HG03045 (cell line): ENCODE results near the gene CDCA7L.

Experiments used
- ATAC-seq: cut with Tn5 transposase; IDR thresholded peaks from one replicate; pipeline ENCODE4 v1.9.1; 2021; ENCODE audit warnings: mild to moderate bottlenecking, moderate library complexity; ENCODE audit not compliant: unreplicated experiment

CDCA7L gene

DNA sequence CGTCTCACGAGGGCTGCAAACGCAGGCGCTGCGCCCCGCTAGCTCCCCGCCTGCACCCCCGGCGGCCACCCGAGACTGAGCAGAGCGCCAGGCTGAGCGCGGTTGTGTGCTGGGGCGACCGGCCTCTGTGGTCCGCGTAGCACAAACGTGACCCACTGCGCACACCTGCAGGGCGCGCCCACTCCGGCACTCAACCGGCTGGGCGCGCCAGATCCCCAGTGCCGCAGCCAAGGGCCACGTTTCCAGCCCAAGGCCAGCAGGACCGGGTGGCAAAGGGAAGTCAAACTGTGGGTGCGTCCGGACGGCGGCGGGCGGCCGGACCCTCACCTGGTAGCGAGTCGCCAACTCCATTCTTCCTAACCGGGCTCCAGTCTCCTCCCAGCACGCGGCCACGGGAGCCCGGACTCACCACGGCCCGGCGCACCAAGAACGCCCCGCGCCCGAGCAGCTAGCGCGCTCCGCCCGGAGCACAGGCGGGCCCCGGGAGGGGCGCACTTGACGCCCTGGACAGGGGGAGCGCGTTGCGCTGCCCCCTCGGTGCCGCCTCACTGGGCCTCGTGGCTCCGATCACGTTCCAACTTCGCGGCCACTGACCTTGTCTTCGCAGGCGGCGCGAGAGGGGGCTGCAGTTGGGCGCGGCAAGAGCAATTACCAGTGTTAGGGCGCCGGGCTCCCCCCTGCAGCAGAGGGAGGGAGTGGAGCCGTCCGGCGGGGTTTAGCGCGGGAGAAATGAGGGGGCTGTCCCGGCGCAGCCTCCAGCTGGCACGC lies at the start of gene CDCA7L:
TSS of gene CDCA7L (minus strand) at position 446 of the 768 bp plus-strand sequence. CDS start at position 351, 95 bp downstream.
- peak; percentile 92 for ATAC-seq

DNA sequence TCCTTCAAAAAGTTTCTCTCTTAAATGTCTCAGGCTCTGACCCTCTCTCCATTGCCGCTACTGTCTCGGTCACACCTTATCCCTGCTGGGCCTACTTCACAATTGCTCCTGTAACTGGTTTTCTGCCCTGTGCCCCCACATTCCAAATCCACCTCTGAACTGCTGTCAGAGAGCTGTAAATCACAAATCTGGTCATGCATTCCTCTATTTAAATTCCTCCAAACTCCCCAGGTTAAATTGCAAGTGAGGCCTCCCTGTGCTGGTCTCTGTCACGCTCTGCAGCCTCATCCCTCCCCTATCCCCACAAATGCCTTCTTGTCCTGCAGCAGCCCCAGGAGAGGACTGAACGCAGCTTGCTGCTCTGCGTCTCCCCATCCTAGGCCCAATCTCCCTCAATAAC lies 40.4 kb upstream of the CDCA7L start:
- ATAC-seq: no peak

GRCh38 chr7:21984042-21984441 lies 38.3 kb upstream of the CDCA7L start:
- ATAC-seq: no peak

DNA sequence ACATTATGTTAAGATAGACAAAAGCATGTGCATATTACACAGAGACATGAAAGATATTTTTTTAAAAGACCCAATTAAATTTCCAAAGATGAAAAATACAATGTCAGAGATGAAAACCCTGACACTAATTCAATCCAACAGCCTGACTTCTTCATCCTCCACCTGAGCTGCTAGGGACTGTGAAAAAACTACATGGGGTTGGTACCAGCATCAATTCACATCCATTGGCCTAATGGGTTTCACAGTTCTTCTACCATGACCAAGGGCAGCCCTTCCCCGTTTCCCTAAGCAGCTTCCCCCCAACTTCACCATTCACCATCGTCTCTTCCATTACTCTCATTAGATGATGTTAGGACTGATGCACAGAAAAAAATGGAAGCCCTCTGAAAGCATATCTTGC lies 37.4 kb upstream of the CDCA7L start:
- ATAC-seq: no peak

DNA sequence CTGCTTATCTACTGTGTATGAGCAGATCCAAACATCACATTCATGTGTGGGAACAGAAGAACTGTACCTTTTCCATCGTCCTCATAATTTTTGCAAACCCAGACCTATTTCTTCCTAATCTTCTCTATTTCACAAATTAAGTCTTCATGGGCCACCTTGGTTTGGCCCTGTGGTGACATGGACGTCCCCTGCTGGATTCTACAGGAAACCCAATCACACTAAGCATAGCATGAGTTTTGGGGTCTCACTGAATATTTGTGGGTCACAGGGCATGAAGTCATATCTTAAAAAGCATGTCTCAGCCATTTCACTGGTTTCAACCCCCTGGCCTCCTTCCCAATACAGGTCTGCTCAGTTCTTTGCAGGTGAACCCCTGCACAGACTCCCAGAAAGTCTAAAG lies 35.8 kb upstream of the CDCA7L start:
- ATAC-seq: no peak

- ATAC-seq: no peak
These were observed 35.3 kb upstream of the CDCA7L start for GRCh38 chr7:21980926-21981500.

DNA sequence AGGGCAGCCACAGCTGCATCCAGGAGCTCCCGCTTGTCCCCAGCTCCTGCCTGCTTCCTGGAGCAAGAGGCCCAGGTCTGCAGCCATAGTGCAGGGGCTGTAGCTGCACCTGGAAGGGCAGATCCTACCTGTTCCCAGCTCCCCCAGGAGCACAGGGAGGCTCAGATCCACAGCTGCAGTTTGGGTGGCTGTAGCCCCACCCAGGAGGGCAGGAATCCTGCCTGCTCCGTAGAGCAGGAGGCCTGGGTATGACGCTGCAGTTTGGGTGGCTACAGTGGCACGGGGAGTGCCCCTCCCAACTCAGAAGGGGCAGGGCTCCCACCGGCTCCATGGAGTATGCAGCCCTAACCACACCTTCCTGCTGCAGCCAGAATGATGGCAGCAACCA lies 26.7 kb upstream of the CDCA7L start:
- no peak for ATAC-seq

- ATAC-seq: no peak
These were observed 26.2 kb upstream of the CDCA7L start for GRCh38 chr7:21971780-21972396.

DNA sequence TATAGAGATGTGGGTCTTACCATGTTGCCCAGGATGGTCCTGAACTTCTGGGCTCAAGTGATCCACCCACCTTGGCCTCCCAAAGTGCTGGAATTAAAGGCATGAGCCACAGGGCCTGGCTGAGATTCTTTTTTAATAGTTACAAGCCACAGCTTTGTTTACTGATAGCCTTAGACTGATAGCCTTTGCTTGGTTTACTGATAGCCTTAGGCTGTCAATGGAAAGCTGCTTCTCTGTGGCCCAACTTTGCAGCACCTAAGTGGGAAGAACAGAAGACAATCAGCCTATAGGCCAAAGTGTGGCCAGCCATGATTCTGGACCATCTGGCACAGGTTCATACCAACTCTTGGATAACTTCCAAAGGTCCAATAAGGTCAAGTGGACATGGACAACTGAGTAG lies 24.1 kb upstream of the CDCA7L start:
- no peak for ATAC-seq

DNA sequence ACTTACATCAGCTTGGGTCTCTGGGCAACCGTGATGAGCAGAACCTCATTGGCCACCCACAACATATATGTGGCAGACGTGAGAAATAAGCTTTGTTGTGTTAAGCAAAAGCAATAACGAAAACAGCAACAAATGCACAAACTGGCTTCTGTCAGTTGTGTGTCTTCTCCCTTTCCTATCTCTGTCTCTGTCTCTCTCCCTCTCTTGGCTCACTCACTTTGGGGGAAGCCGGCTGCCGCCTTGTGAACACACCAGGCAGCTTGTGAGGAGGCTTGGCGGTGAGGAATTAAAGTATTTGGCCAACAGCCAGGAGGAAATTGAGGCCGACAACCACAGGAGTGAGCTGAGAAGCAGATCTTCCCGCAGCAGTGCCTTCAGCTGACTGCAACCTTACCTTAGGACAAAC lies 21.9 kb upstream of the CDCA7L start:
- no peak for ATAC-seq

DNA sequence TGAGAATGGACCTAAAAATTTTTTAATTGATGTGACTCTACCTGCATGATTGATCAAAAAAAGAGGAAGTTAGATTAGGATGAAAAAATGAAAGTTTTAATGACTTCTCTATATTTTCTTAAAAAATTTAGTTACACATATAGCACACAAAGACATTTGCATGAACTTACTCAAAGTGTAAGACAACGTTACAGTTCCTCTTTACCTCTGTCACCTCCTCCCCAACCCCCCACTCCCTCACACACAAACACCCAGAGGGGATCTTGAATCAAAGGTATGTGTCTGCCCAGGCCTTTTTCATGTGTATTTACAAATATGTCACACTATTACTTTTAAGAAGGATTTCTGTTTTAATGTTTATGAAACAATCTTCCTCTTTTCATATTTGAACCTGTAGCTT lies 20.6 kb upstream of the CDCA7L start:
- ATAC-seq: peak; percentile 70

DNA sequence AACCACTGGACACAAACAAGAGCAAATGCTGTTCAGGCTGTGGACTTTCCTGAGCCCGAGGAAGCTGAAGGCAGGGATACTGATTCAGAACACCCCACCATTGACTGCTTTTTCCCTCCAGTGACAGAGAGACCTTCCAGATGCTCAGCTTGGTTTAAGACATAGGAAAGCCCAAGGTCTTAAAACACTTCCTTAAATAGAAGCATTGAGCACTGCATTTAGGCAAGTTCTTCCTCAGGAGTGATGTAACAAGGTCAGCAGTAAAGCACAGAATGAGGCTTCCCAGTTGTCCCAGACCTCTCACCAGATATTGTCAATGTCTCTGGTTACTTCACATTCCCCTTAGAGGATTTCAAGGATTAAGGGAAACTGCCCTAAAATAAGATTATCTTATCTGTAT lies 19.6 kb upstream of the CDCA7L start:
- ATAC-seq: no peak

DNA sequence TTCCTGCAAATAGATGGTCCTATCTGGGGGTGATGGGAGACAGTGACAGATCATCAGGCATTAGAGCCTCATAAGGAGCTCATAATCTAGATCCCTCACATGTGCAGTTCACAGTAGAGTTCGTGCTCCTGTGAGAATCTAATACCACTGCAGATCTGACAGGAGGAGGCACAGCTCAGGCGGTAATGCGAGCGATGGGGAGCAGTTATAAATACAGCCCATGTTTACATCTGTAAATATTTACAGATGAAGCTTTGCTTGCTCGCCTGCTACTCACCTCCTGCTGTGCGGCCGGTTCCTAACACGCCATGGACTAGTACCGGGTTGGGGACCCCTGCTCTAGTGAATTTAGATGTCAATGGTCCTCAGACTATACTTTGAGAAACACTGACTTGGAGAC lies 17.0 kb upstream of the CDCA7L start:
- ATAC-seq: no peak

- no peak for ATAC-seq
These were observed 15.2 kb upstream of the CDCA7L start for GRCh38 chr7:21960922-21961321.

GRCh38 chr7:21959387-21959776 lies 13.7 kb upstream of the CDCA7L start:
- no peak for ATAC-seq

- no peak for ATAC-seq
These were observed 8.1 kb upstream of the CDCA7L start for GRCh38 chr7:21953781-21954180.

GRCh38 chr7:21948887-21949540 lies 3.3 kb upstream of the CDCA7L start:
- ATAC-seq: no peak

GRCh38 chr7:21948364-21948763 lies 2.7 kb upstream of the CDCA7L start:
- no peak for ATAC-seq

DNA sequence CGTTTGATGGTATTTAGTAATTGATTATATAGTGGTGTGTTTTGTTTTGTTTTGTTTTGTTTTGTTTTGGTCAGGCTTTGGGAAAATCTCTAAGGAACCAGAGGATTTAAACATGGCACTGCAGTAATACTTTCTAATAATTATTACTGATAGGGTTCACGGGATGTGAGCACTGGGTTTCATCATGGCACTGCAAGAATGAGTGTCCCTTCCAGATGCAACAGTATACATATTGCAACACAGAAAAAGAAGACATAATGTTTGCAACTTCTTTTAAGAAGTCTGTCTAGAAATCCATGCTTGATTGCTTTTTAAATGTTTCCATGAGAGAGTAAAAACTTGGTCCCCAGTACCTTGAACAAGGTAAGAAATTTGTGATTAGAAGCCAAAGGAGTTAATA lies 2.2 kb upstream of the CDCA7L start:
- ATAC-seq: no peak

GRCh38 chr7:21947056-21947455 lies 1.4 kb upstream of the CDCA7L start:
- no peak for ATAC-seq

- ATAC-seq: no peak
These were observed 567 bp upstream of the CDCA7L start for GRCh38 chr7:21946222-21946709.
